Left renal cortex interstitium (tissue), 4 donors: ENCODE results near the gene LACTBL1. TPM values are rescaled to one million over a fixed set of nuclear protein-coding genes. Genes with fewer than 3 reads are reported as not detected.

Experiments
- DNase-seq, 4 donors: peaks; one replicate each; pipeline ENCODE4 v3.0.0-alpha.2; 2013; ENCODE audit warnings: low read depth in 4 of 4, low spot score in 2 of 4, missing footprints in 1 of 4
- polyA plus RNA-seq, 4 donors: library from polyadenylated mRNA; unstranded; fragments of 120-200 nt; gene quantifications; one replicate each; pipeline ENCODE4 v1.2.1, GENCODE V29; 2013; ENCODE audit not compliant: insufficient read length in 4 of 4

LACTBL1 gene
- polyA plus RNA-seq, 4 donors, result not detected

DNA sequence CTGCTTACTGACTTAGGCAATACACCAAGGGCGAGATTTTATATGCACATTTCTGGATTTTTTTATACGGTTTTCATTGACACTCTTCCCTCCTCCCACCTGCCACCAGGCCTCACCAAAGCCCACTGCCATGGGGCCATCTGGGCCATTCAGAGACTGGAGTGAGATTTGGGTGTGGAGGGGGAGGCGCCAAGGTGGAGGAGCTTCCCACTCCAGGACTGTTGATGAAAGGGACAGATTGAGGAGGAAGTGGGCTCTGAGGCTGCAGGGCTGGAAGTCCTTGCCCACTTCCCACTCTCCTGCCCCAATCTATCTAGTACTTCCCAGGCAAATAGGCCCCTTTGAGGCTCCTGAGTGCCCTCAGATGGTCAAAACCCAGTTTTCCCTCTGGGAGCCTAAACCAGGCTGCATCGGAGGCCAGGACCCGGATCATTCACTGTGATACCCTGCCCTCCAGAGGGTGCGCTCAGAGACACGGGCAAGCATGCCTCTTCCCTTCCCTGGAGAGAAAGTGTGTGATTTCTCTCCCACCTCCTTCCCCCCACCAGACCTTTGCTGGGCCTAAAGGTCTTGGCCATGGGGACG, 57.9 kb downstream of the LACTBL1 start:
- DNase-seq, result no peak

DNA sequence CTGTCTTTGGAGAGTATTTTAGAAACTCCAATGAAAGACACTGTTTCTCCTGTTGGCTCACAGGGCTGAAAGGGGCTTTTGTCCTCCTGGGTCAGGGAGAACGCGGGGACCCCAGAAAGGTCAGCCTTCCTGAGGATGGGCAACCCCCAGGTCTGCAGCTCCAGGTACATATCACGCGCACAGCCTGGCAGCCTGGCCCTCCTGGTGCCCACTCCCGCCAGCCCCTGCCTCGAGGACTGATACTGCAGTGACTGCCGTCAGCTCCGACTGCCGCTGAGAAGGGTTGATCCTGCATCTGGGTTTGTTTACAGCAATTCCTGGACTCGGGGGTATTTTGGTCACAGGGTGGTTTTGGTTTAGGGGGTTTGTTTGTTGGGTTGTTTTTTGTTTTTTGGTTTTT, 58.5 kb downstream of the LACTBL1 start:
- DNase-seq, result no peak

DNA sequence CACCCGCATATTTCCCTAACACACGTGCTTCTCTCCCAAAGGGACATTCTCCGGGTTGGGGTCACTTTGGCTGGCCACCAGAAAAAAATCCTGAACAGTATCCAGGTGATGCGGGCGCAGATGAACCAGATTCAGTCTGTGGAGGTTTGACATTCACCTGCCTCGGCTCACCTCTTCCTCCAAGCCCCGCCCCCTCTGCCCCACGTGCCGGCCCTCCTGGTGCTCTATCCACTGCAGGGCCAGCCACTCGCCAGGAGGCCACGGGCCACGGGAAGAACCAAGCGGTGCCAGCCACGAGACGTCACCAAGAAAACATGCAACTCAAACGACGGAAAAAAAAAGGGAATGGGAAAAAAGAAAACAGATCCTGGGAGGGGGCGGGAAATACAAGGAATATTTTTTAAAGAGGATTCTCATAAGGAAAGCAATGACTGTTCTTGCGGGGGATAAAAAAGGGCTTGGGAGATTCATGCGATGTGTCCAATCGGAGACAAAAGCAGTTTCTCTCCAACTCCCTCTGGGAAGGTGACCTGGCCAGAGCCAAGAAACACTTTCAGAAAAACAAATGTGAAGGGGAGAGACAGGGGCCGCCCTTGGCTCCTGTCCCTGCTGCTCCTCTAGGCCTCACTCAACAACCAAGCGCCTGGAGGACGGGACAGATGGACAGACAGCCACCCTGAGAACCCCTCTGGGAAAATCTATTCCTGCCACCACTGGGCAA, 59.1 kb downstream of the LACTBL1 start:
- no peak for DNase-seq

DNA sequence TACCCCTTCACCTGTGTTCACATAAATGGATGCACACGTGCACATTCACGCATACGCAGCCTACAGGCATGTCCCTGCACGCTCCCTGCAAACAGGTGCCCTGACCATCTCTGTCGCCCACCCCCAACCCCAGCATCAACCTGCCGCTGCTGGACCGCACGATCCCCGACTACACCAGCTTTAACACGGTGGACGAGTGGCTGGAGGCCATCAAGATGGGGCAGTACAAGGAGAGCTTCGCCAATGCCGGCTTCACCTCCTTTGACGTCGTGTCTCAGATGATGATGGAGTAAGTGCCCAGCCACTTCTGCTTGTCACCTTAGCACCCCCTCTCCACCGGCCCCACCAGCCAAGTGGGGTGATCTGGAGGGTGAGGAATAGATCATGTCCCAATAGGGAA, 60.4 kb downstream of the LACTBL1 start:
- no peak for DNase-seq

DNA sequence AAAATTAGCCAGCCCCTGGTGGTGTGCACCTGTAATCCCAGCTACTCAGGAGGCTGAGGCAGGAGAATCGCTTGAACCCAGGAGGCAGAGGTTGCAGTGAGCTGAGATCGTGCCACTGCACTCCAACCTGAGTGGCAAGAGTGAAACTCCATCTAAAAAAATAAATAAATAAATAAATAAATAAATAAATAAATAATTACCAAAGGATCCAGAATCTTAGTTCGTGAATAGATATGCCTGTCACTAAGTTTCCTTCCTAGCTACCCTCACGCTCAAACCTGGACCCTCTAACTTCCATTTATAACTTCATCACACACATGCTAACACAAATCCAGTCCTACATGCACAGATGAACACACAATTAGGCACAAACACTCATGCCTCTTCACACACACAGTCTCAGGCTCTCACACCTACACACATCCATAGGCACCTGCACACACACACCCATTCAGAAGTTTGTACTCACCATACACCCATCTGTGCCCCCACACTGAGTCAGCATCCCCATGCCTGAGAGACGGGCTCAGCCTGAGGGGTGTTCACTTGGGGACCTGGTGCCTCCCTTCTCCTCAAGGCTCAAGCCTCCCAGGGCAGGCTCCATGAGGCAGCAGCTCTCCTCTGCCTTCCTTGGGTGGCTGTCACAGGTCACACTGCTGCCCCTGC, 61.5 kb downstream of the LACTBL1 start:
- DNase-seq, result no peak

DNA sequence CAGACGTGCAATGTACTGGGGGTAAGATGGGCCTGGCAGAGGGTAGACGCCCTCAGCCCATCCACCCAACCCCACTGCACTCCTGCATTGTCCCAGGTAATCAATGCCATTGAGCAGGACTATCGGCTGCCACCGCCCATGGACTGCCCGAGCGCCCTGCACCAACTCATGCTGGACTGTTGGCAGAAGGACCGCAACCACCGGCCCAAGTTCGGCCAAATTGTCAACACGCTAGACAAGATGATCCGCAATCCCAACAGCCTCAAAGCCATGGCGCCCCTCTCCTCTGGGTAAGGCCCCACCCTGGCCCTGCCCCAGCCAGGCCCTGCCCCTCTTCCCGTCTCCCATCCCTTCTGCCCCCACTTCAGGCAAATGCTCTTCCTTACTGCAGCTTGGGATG, 62.4 kb downstream of the LACTBL1 start:
- DNase-seq, result no peak

DNA sequence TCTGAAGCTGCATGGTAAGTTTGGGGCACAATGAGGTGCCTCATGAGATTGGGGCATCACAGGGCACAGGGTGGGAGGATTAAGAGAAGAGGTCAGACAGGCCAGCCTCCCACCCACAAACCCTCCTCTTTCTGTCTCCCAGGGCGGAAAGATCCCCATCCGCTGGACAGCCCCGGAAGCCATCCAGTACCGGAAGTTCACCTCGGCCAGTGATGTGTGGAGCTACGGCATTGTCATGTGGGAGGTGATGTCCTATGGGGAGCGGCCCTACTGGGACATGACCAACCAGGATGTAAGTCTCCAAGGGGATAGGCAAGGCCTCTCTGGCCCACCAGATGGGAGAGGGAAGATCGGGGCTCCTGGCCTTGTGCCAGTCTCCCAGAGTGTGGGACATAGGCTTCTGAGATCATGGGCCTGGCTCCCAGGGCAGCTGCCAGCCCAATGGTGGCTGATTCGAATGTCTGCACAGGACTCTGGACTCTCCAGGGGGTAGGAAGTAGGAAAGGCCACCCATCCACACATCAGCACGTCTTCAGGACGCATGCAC, 63.7 kb downstream of the LACTBL1 start:
- no peak for DNase-seq

DNA sequence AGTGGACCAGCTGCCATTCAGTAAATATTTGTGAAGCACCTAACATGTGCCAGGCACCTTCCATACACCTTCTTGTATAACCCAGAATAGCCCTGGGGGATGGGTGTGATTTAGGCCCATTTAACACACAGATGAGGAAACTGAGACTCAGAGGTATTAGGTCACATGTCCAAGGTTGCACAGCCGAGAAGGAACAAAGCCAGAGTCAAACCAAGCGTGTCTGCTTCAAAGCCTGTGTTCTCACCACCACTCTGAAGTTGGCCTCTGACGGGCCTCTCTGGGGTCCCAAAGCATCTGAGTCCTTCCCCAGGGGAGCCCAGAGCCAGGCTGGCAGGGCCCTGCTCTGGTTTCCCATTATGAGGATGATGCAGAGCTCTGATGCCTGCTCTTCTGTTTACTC, 65.1 kb downstream of the LACTBL1 start:
- no peak for DNase-seq

DNA sequence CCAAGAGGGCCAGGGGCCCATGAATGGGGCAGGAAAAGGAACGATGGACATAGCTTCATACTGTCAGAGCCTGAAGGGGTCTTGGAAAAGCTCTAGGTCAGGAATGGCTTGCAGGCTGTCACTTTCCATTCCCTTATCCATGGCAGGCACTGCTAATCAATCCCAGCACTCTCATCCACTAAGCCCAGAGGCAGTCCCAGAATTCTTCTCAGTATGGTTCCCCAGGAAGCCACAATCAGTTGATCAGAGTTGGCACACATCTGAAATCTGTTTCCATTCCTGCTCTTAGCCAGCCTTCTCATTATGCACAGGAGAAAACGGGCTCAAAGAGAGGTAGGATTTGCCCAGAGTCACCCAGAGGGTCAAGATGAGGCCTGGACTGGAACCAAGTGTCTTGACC, 65.7 kb downstream of the LACTBL1 start:
- no peak for DNase-seq

DNA sequence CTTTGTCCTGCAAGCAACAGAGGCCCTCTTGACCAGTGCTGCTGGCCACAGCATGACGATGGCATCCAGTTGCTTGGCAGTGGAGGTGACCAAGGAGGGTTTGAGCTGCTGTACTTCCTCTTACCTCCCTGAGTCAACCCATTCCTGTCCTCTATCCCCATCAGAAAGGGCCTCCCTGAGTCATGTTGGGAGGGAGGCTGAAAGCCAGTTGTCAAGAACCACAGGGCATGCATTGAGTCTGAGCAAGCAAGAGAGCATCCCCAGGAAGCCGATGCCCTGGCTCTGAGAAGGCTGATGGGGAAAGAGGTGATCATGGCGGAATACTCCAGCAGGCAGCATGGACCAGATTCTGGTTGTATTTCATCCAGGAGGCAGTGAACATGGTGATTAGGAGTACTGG, 69.6 kb downstream of the LACTBL1 start:
- no peak for DNase-seq

Other genes starting within 250 kb of the LACTBL1 start
- under 1 TPM in 1 of 4 donors, not detected in 3; 0.49 TPM for gene TEX46, start 43.0 kb upstream of the LACTBL1 start, polyA plus RNA-seq
- 100 to 1,000 TPM; 129 to 142 (median 135) TPM for gene KDM1A, start 46.6 kb upstream of the LACTBL1 start, polyA plus RNA-seq
- 10 to 100 TPM; 30.7 to 35.7 (median 32.1) TPM for gene LUZP1, start 196.0 kb upstream of the LACTBL1 start, polyA plus RNA-seq
- gene HTR1D, start 244.6 kb upstream of the LACTBL1 start, polyA plus RNA-seq, result under 1 TPM; 0.14 to 0.48 (median 0.29) TPM